Stimulated activated CD8-positive, alpha-beta memory T cell treated with anti-CD3 and anti-CD28 coated beads, Interleukin-4, amount 100 ng/mL, for 1 hour (primary cell): Measurements from ENCODE around the gene THSD4.

Source experiments
- DNase-seq, 2 donors: peaks; one replicate each; pipeline ENCODE4 v3.0.0-alpha.2; 2020; ENCODE audit warnings: low read depth in 2 of 2, low spot score in 1 of 2

Gene THSD4

GRCh38 chr15:71677766-71678165, 562.5 kb downstream of the THSD4 start:
- no peak for DNase-seq

- no peak for DNase-seq
Measured at GRCh38 chr15:71678191-71678590, 562.9 kb downstream of the THSD4 start.

- DNase-seq = no peak
Measured at GRCh38 chr15:71678605-71679004, 563.3 kb downstream of the THSD4 start.

GRCh38 chr15:71679223-71679792, 564.0 kb downstream of the THSD4 start:
- no peak for DNase-seq

- DNase-seq = no peak
Measured at GRCh38 chr15:71679793-71680353, 564.6 kb downstream of the THSD4 start.

GRCh38 chr15:71682001-71682400, 566.7 kb downstream of the THSD4 start:
- DNase-seq = no peak

GRCh38 chr15:71683411-71684274, 568.4 kb downstream of the THSD4 start:
- no peak for DNase-seq

- DNase-seq = no peak
Measured at GRCh38 chr15:71685420-71685993, 570.2 kb downstream of the THSD4 start.

- DNase-seq = no peak
Measured at GRCh38 chr15:71686221-71687050, 571.2 kb downstream of the THSD4 start.

- no peak for DNase-seq
Measured at GRCh38 chr15:71687902-71688508, 572.7 kb downstream of the THSD4 start.

GRCh38 chr15:71688509-71689094, 573.3 kb downstream of the THSD4 start:
- no peak for DNase-seq

GRCh38 chr15:71691081-71691457, 575.8 kb downstream of the THSD4 start:
- no peak for DNase-seq

- no peak for DNase-seq
Measured at GRCh38 chr15:71691458-71692417, 576.5 kb downstream of the THSD4 start.

- no peak for DNase-seq
Measured at GRCh38 chr15:71697236-71697635, 582.0 kb downstream of the THSD4 start.

GRCh38 chr15:71698030-71698429, 582.8 kb downstream of the THSD4 start:
- no peak for DNase-seq

- DNase-seq = no peak
Measured at GRCh38 chr15:71698742-71699141, 583.5 kb downstream of the THSD4 start.

- no peak for DNase-seq
Measured at GRCh38 chr15:71699977-71700376, 584.7 kb downstream of the THSD4 start.

- no peak for DNase-seq
Measured at GRCh38 chr15:71701808-71702207, 586.5 kb downstream of the THSD4 start.

- DNase-seq = no peak
Measured at GRCh38 chr15:71702496-71702895, 587.2 kb downstream of the THSD4 start.
